H1 (cell line): ENCODE results near the gene CYP27C1. TPM values are rescaled to one million over a fixed set of nuclear protein-coding genes. Genes with fewer than 3 reads are reported as not detected.

ENCODE experiments used
- CHD1 ChIP-seq: IDR thresholded peaks from 2 replicates; pipeline ENCODE4 v1.6.1; 2012; ENCODE audit warnings: low read depth, low read length, improper control_type of control experiment
- CHD7 ChIP-seq: fragments of 300-600 bp; sonication (generic); IDR thresholded peaks from 2 replicates; pipeline ENCODE4 v1.7.1; 2012; ENCODE audit warnings: low read length, moderate library complexity, mild to moderate bottlenecking, inconsistent platforms; ENCODE audit not compliant: insufficient replicate concordance
- SIRT6 ChIP-seq: IDR thresholded peaks from one replicate; pipeline ENCODE4 v1.7.1; 2012; ENCODE audit warnings: low read length, inconsistent platforms
- SUZ12 ChIP-seq: fragments of 200-600 bp; sonication (generic); IDR thresholded peaks from 2 replicates; pipeline ENCODE4 v1.6.1; 2012; ENCODE audit warnings: mild to moderate bottlenecking, inconsistent platforms, low read length, moderate library complexity, mixed read lengths
- YY1 ChIP-seq: IDR thresholded peaks from 2 replicates; pipeline ENCODE4 v1.6.1; 2011; ENCODE audit warnings: low read depth, mild to moderate bottlenecking, low read length
- polyA plus RNA-seq, 7 experiments: library from polyadenylated mRNA; depleted of rRNA in 3 of 7; stranded (reverse) in 5 of 7; unstranded in 2 of 7; fragments of >200 nt in 5 of 7; fragments of 200-250 nt in 2 of 7; gene quantifications; 1 replicate in 5 of 7; 2 replicates in 1 of 7; 4 replicates in 1 of 7; pipeline versions ENCODE4 v1.2.1 to v1.2.3, GENCODE V29; 2011 to 2013; ENCODE audit warnings: missing spikeins in 2 of 7, mixed read lengths in 2 of 7
- total RNA-seq: library from RNA; stranded (reverse); fragmentation: NEBNext Ultra II Directional; extraction: Animal tissue kit (Norgen Biotek cat#: 25700); gene quantifications from 2 replicates; pipeline ENCODE4 v1.2.1, GENCODE V29; 2021

Gene CYP27C1
- total and polyA plus RNA-seq, 2 of the 8 experiments (the other 6 are each of a cell fraction or from before 2014, with no cell fraction given) = 1.3 to 3.2 TPM

- TF ChIP-seq CHD7 (no peak), SUZ12 (no peak), YY1 (no peak), SIRT6 (no peak), CHD1 (no peak)
These were observed 65.7 kb downstream of the CYP27C1 start (continued) for GRCh38 chr2:127154396-127154795.
